Activated CD8-positive, alpha-beta memory T cell treated with anti-CD3 and anti-CD28 coated beads for 1 hour (primary cell): Measurements from ENCODE around the gene ARRDC3.
"Not testable (repeated sequence)": the region's sequence is repeated elsewhere in the genome, so short reads cannot be mapped to it uniquely, and the experiment has no call there.

Experiments used
- DNase-seq, 2 donors: peaks; one replicate each; pipeline ENCODE4 v3.0.0-alpha.2; 2020; ENCODE audit warnings: low read depth in 1 of 2; ENCODE audit errors: extremely low read depth in 1 of 2

Gene ARRDC3

GRCh38 chr5:91361055-91361701 is 21.9 kb downstream of the ARRDC3 start:
- no peak for DNase-seq

- no peak for DNase-seq
Observed at GRCh38 chr5:91359962-91360609, 23.0 kb downstream of the ARRDC3 start.

GRCh38 chr5:91357806-91358205 is 25.3 kb downstream of the ARRDC3 start:
- DNase-seq = no peak

GRCh38 chr5:91357012-91357634 is 26.0 kb downstream of the ARRDC3 start:
- DNase-seq = no peak

- DNase-seq = not testable (repeated sequence)
Observed at GRCh38 chr5:91354867-91355266, 28.2 kb downstream of the ARRDC3 start.

GRCh38 chr5:91352831-91353695 is 30.1 kb downstream of the ARRDC3 start:
- DNase-seq = no peak

- no peak for DNase-seq
Observed at GRCh38 chr5:91345461-91345860, 37.7 kb downstream of the ARRDC3 start.

GRCh38 chr5:91344661-91345200 is 38.4 kb downstream of the ARRDC3 start:
- not testable (repeated sequence) for DNase-seq

GRCh38 chr5:91343916-91344315 is 39.2 kb downstream of the ARRDC3 start:
- no peak for DNase-seq

GRCh38 chr5:91342931-91343330 is 40.2 kb downstream of the ARRDC3 start:
- DNase-seq = not testable (repeated sequence)

- no peak for DNase-seq
Observed at GRCh38 chr5:91341154-91341553, 42.0 kb downstream of the ARRDC3 start.

GRCh38 chr5:91340532-91340931 is 42.6 kb downstream of the ARRDC3 start:
- no peak for DNase-seq

GRCh38 chr5:91339063-91339705 is 43.9 kb downstream of the ARRDC3 start:
- DNase-seq = no peak

GRCh38 chr5:91332267-91333045 is 50.7 kb downstream of the ARRDC3 start:
- no peak for DNase-seq

- no peak for DNase-seq
Observed at GRCh38 chr5:91331705-91332104, 51.4 kb downstream of the ARRDC3 start.

- no peak for DNase-seq
Observed at GRCh38 chr5:91329283-91329682, 53.8 kb downstream of the ARRDC3 start.

- DNase-seq = no peak
Observed at GRCh38 chr5:91328743-91329142, 54.4 kb downstream of the ARRDC3 start.

- not testable (repeated sequence) for DNase-seq
Observed at GRCh38 chr5:91322981-91323380, 60.1 kb downstream of the ARRDC3 start.

GRCh38 chr5:91319667-91320066 is 63.5 kb downstream of the ARRDC3 start:
- DNase-seq = no peak

- DNase-seq = no peak
Observed at GRCh38 chr5:91318724-91319123, 64.4 kb downstream of the ARRDC3 start.
